Measurements from ENCODE around the gene EIF2B2. TPM values are rescaled to one million over a fixed set of nuclear protein-coding genes. Genes with fewer than 3 reads are reported as not detected.
A peak's percentile ranks its signal among the peaks of the same experiment; 100 is the strongest.

Gene EIF2B2
- total and polyA plus RNA-seq, 7 donors, result 25.2 to 45.5 (median 35.3) TPM

DNA sequence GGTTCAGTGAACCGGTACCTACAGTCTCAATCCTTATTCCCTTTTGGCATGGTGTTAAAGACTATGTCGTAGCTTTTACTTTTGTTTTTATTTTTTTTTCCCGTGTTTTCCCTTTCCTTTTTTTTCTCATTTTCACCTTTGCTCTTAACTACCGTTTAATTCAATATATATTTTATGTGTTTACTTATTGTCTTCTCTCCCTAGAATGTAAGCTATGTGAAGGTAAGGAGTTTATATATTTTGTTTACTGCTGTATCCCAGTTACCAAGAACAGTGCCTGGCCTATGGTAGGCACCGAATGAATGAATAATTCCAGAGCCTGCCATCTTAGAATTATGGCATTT is 48.8 kb downstream of the EIF2B2 start:
- H3K9me3 ChIP-seq, result no peaks in the 10 kb centered on the region
- H3K27ac ChIP-seq, result peak overlapping the region; percentile 87 to 93 (median 89)
- DNase-seq, result no peak
- no peaks in the 10 kb centered on the region for H3K27me3 ChIP-seq
- TF ChIP-seq EP300 (IDR thresholded peaks at IDR 0.05) (no peak), CTCF (IDR thresholded peaks at IDR 0.05) (no peak), POLR2A (IDR thresholded peaks at IDR 0.05) (no peak), POLR2AphosphoS5 (IDR thresholded peaks at IDR 0.05) (no peak)
- 14 to 27% methylated on average over 5 of the region's 5 CpGs for WGBS, 2 donors
- peak overlapping the region; percentile 46 to 82 (median 62) for H3K4me3 ChIP-seq
- peaks cover 0 to 30% (median 14%) of the 10 kb centered on the region in 4 donors for H3K4me1 ChIP-seq
- H3K36me3 ChIP-seq, result no peaks in the 10 kb centered on the region
- intact Hi-C loops (cut with DNase I), result loop anchor here (2.0 kb wide), 1 partner anchor 17 kb away; the partner anchor contains the start of gene ZC2HC1C

GRCh38 chr14:75053396-75054291 is 50.9 kb downstream of the EIF2B2 start:
- WGBS, 2 donors, result 63 to 64% methylated on average over 5 of the region's 5 CpGs
- no peaks in the 10 kb centered on the region for H3K27me3 ChIP-seq
- H3K4me3 ChIP-seq, result no peak overlapping the region
- H3K4me1 ChIP-seq, result peaks cover 0 to 28% (median 14%) of the 10 kb centered on the region in 4 donors
- no peaks in the 10 kb centered on the region for H3K9me3 ChIP-seq
- H3K27ac ChIP-seq, result no peak overlapping the region
- intact Hi-C loops (cut with DNase I), result no loop called here
- H3K36me3 ChIP-seq, result no peaks in the 10 kb centered on the region
- no peak for DNase-seq
- TF ChIP-seq CTCF (IDR thresholded peaks at IDR 0.05), result no peak
- TF ChIP-seq POLR2AphosphoS5 (IDR thresholded peaks at IDR 0.05), result no peak
- no peak for TF ChIP-seq EP300 (IDR thresholded peaks at IDR 0.05)
- TF ChIP-seq POLR2A (IDR thresholded peaks at IDR 0.05), result no peak

DNA sequence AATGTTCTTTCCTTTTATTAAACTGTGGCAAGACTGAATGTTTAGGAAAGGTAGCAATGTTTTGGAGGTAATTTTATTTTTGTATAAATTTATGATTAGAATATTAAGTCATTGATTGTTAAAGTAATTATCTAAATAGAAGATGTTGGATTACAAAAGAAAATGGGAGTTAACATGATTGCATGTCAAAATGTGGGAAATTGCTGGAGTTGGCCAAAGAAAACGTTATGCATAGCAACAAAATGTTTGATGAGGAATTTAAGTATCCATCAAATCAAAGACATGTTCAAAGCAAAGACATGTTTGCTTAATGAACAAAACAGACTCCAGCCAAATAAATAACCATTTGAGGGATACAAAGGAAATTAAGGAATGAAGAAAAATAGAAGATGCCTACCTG is 51.7 kb downstream of the EIF2B2 start:
- no peak for DNase-seq
- intact Hi-C loops (cut with DNase I), result no loop called here
- no peaks in the 10 kb centered on the region for H3K9me3 ChIP-seq
- no peak overlapping the region for H3K4me3 ChIP-seq
- WGBS, 2 donors, result 74 to 80% methylated on average over 1 of the region's 1 CpG
- TF ChIP-seq CTCF (IDR thresholded peaks at IDR 0.05) (no peak), EP300 (IDR thresholded peaks at IDR 0.05) (no peak)
- peaks cover 0 to 20% (median 13%) of the 10 kb centered on the region in 4 donors for H3K4me1 ChIP-seq
- no peaks in the 10 kb centered on the region for H3K36me3 ChIP-seq
- H3K27me3 ChIP-seq, result no peaks in the 10 kb centered on the region
- H3K27ac ChIP-seq, result no peak overlapping the region

- 81 to 92% methylated on average over 2 of the region's 2 CpGs for WGBS, 2 donors
- no peaks in the 10 kb centered on the region for H3K27me3 ChIP-seq
- H3K4me3 ChIP-seq, result no peak overlapping the region
- DNase-seq, result no peak
- intact Hi-C loops (cut with DNase I), result no loop called here
- TF ChIP-seq POLR2A (IDR thresholded peaks at IDR 0.05) (no peak), CTCF (IDR thresholded peaks at IDR 0.05) (no peak), POLR2AphosphoS5 (IDR thresholded peaks at IDR 0.05) (no peak), EP300 (IDR thresholded peaks at IDR 0.05) (no peak)
- no peaks in the 10 kb centered on the region for H3K9me3 ChIP-seq
- H3K27ac ChIP-seq, result no peak overlapping the region
- H3K36me3 ChIP-seq, result no peaks in the 10 kb centered on the region
- peaks cover 0 to 14% (median 4%) of the 10 kb centered on the region in 4 donors for H3K4me1 ChIP-seq
Observed at GRCh38 chr14:75059642-75060041, 56.9 kb downstream of the EIF2B2 start.
